PFSK-1 (cell line): ENCODE measurements around the gene PPP2R5C.

Source experiments
- POLR2AphosphoS5 ChIP-seq: IDR thresholded peaks from 2 replicates; pipeline ENCODE4 v1.6.1; 2012; ENCODE audit warnings: low read depth, mild to moderate bottlenecking, control low read depth, low read length, moderate library complexity
- TAF1 ChIP-seq: IDR thresholded peaks from 2 replicates; pipeline ENCODE4 v1.6.1; 2012; ENCODE audit warnings: low read length, control low read depth, borderline replicate concordance; ENCODE audit not compliant: insufficient read depth

DNA sequence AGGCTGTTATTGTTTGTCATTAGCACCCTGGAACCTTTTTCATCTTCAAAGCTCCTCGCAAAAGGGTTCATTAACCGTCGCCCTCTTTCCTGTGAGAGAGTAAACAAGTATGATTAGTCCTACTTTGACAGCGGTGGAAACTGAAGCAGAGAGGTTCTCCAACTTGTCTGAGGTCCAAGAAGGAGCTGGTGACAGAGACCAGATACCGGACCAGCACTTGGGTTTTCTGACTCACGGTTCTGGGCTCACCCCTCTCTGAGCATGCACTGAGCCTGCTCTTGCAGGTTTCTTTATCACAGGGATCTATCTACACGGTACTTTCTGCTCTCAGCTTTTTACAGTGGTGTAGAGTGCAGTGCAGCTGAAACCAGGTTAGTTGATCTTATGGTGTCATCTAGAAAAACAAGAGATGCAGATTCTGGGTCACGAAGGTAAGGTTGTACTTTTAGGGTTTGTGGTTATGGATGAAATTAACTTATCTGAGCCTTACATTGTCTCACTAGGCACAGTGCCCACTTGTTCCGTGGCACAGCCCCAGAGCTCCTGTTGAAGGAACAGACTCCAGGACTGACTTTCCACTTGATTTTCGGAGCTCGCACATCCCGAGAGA is 62.1 kb downstream of the PPP2R5C start:
- TF ChIP-seq POLR2AphosphoS5 (no peak), TAF1 (no peak)
